ENCODE results near the gene ARHGAP44. TPM values are rescaled to one million over a fixed set of nuclear protein-coding genes. Genes with fewer than 3 reads are reported as not detected.

The ARHGAP44 gene
- polyA plus RNA-seq, 1 donor from 2014 or later, result 5.9 TPM

DNA sequence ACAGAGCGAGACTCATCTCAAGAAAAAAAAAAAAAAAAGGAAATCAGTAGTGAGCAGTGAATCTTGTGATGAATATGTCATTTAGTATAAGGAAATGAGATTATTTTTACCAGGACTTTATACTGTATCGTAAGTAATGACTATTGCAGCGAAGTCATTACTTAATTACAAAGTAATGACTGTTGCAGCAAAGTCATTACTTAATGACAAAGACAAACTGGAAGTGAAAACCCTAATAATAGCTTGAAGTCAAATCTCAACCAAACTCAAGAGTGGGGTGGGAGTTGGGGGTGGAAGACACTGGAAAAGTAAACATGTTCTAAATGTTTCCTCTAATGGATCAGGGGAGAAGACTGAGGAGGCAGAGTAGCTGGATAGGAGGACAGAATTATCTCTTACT lies 76.5 kb downstream of the ARHGAP44 start:
- no peaks in the 10 kb centered on the region for H3K9me2 ChIP-seq (ENCODE audit: insufficient read depth, low read length)
- H3K79me2 ChIP-seq (replicated peaks; ENCODE audit: insufficient read depth, low read length), result no peaks in the 10 kb centered on the region
- no peaks in the 10 kb centered on the region for H3F3A ChIP-seq (ENCODE audit: insufficient read depth, low read length, poor library complexity, severe bottlenecking)
- H4K20me1 ChIP-seq (ENCODE audit: insufficient read depth), result no peaks in the 10 kb centered on the region
- no peaks in the 10 kb centered on the region for H3K36me3 ChIP-seq (ENCODE audit: insufficient read depth, low read length)
- TF ChIP-seq EP300 (conservative IDR thresholded peaks at IDR 0.05; ENCODE audit: poor library complexity, severe bottlenecking) (no peak), EZH2 (IDR thresholded peaks at IDR 0.05; ENCODE audit: borderline replicate concordance, insufficient read depth, low read length, poor library complexity, severe bottlenecking) (no peak), POLR2AphosphoS5 (IDR thresholded peaks at IDR 0.05) (no peak), SMC3 (conservative IDR thresholded peaks at IDR 0.05; ENCODE audit: poor library complexity) (no peak), MXI1 (conservative IDR thresholded peaks at IDR 0.05; ENCODE audit: poor library complexity, severe bottlenecking) (no peak), RAD21 (conservative IDR thresholded peaks at IDR 0.05) (no peak), TAF1 (IDR thresholded peaks at IDR 0.05; ENCODE audit: low read depth) (no peak)
- TF ChIP-seq, protein P1, sequence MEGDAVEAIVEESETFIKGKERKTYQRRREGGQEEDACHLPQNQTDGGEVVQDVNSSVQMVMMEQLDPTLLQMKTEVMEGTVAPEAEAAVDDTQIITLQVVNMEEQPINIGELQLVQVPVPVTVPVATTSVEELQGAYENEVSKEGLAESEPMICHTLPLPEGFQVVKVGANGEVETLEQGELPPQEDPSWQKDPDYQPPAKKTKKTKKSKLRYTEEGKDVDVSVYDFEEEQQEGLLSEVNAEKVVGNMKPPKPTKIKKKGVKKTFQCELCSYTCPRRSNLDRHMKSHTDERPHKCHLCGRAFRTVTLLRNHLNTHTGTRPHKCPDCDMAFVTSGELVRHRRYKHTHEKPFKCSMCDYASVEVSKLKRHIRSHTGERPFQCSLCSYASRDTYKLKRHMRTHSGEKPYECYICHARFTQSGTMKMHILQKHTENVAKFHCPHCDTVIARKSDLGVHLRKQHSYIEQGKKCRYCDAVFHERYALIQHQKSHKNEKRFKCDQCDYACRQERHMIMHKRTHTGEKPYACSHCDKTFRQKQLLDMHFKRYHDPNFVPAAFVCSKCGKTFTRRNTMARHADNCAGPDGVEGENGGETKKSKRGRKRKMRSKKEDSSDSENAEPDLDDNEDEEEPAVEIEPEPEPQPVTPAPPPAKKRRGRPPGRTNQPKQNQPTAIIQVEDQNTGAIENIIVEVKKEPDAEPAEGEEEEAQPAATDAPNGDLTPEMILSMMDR (IDR thresholded peaks at IDR 0.05; ENCODE audit: poor library complexity, severe bottlenecking), result no peak
- TF ChIP-seq, protein P2, sequence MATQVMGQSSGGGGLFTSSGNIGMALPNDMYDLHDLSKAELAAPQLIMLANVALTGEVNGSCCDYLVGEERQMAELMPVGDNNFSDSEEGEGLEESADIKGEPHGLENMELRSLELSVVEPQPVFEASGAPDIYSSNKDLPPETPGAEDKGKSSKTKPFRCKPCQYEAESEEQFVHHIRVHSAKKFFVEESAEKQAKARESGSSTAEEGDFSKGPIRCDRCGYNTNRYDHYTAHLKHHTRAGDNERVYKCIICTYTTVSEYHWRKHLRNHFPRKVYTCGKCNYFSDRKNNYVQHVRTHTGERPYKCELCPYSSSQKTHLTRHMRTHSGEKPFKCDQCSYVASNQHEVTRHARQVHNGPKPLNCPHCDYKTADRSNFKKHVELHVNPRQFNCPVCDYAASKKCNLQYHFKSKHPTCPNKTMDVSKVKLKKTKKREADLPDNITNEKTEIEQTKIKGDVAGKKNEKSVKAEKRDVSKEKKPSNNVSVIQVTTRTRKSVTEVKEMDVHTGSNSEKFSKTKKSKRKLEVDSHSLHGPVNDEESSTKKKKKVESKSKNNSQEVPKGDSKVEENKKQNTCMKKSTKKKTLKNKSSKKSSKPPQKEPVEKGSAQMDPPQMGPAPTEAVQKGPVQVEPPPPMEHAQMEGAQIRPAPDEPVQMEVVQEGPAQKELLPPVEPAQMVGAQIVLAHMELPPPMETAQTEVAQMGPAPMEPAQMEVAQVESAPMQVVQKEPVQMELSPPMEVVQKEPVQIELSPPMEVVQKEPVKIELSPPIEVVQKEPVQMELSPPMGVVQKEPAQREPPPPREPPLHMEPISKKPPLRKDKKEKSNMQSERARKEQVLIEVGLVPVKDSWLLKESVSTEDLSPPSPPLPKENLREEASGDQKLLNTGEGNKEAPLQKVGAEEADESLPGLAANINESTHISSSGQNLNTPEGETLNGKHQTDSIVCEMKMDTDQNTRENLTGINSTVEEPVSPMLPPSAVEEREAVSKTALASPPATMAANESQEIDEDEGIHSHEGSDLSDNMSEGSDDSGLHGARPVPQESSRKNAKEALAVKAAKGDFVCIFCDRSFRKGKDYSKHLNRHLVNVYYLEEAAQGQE (IDR thresholded peaks at IDR 0.05; ENCODE audit: borderline replicate concordance), result no peak
- H3K9me3 ChIP-seq (ENCODE audit: low read length), result no peaks in the 10 kb centered on the region
- H2AFZ ChIP-seq (ENCODE audit: low read depth, low read length), result no peak overlapping the region
- H3K27ac ChIP-seq (ENCODE audit: low read length), result no peak overlapping the region
- no peaks in the 10 kb centered on the region for H3K27me3 ChIP-seq (ENCODE audit: insufficient read depth, low read depth, low read length)
- no peak overlapping the region for H3K9ac ChIP-seq (ENCODE audit: low read length)
- H3K4me3 ChIP-seq (ENCODE audit: low read length), result no peak overlapping the region
- H3K4me2 ChIP-seq (ENCODE audit: low read length), result no peak overlapping the region

DNA sequence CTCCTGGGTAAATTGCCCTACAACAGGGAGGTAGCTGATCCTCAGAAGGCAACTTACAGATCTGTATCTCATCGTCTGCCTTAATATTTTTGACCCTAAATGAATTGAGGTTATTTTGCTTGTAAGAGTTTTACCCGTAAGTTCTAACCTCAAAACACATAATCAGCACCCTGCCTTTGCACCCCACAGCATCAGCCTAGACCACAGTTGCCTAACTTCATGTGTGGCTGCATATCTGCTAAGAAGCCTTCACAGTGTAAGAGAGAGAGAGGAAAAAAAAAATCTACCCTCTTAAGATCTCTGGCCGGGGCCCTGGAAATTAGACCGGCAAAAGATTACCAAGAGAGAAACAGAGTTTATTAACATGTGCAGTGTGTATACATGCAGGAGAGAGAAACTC lies 76.9 kb downstream of the ARHGAP44 start:
- H3K4me2 ChIP-seq (ENCODE audit: low read length), result no peak overlapping the region
- TF ChIP-seq EZH2 (IDR thresholded peaks at IDR 0.05; ENCODE audit: borderline replicate concordance, insufficient read depth, low read length, poor library complexity, severe bottlenecking) (no peak), RAD21 (conservative IDR thresholded peaks at IDR 0.05) (no peak), MXI1 (conservative IDR thresholded peaks at IDR 0.05; ENCODE audit: poor library complexity, severe bottlenecking) (no peak), SMC3 (conservative IDR thresholded peaks at IDR 0.05; ENCODE audit: poor library complexity) (no peak), EP300 (conservative IDR thresholded peaks at IDR 0.05; ENCODE audit: poor library complexity, severe bottlenecking) (no peak), TAF1 (IDR thresholded peaks at IDR 0.05; ENCODE audit: low read depth) (no peak), POLR2AphosphoS5 (IDR thresholded peaks at IDR 0.05) (no peak)
- TF ChIP-seq, protein P2 (IDR thresholded peaks at IDR 0.05; ENCODE audit: borderline replicate concordance), result no peak
- TF ChIP-seq, protein P1 (IDR thresholded peaks at IDR 0.05; ENCODE audit: poor library complexity, severe bottlenecking), result no peak
- H3K79me2 ChIP-seq (replicated peaks; ENCODE audit: insufficient read depth, low read length), result no peaks in the 10 kb centered on the region
- H3K4me3 ChIP-seq (ENCODE audit: low read length), result no peak overlapping the region
- H3K27ac ChIP-seq (ENCODE audit: low read length), result no peak overlapping the region
- no peaks in the 10 kb centered on the region for H3F3A ChIP-seq (ENCODE audit: insufficient read depth, low read length, poor library complexity, severe bottlenecking)
- no peak overlapping the region for H2AFZ ChIP-seq (ENCODE audit: low read depth, low read length)
- no peak overlapping the region for H3K9ac ChIP-seq (ENCODE audit: low read length)
- H4K20me1 ChIP-seq (ENCODE audit: insufficient read depth), result no peaks in the 10 kb centered on the region
- H3K27me3 ChIP-seq (ENCODE audit: insufficient read depth, low read depth, low read length), result no peaks in the 10 kb centered on the region
- no peaks in the 10 kb centered on the region for H3K9me3 ChIP-seq (ENCODE audit: low read length)
- H3K36me3 ChIP-seq (ENCODE audit: insufficient read depth, low read length), result no peaks in the 10 kb centered on the region
- no peaks in the 10 kb centered on the region for H3K9me2 ChIP-seq (ENCODE audit: insufficient read depth, low read length)
